Prostate gland (tissue), 2 donors: ENCODE measurements around the gene SCN5A.

Source experiments
- POLR2A ChIP-seq: fragments of 450-650 bp; IDR thresholded peaks from one replicate; pipeline ENCODE4 v1.6.1; 2016; ENCODE audit warnings: antibody characterized with exemption, mild to moderate bottlenecking
- TF ChIP-seq, protein P1 (sequence below), 4 experiments: fragments of 200-600 bp in 2 of 4; fragments of 450-650 bp in 2 of 4; sonication (generic) in 2 of 4; IDR thresholded peaks; 1 replicate in 3 of 4; 2 replicates in 1 of 4; pipeline ENCODE4 v1.5.1; 2016 to 2019; ENCODE audit warnings: antibody characterized with exemption in 4 of 4, mild to moderate bottlenecking in 2 of 4, moderate library complexity in 2 of 4

DNA sequence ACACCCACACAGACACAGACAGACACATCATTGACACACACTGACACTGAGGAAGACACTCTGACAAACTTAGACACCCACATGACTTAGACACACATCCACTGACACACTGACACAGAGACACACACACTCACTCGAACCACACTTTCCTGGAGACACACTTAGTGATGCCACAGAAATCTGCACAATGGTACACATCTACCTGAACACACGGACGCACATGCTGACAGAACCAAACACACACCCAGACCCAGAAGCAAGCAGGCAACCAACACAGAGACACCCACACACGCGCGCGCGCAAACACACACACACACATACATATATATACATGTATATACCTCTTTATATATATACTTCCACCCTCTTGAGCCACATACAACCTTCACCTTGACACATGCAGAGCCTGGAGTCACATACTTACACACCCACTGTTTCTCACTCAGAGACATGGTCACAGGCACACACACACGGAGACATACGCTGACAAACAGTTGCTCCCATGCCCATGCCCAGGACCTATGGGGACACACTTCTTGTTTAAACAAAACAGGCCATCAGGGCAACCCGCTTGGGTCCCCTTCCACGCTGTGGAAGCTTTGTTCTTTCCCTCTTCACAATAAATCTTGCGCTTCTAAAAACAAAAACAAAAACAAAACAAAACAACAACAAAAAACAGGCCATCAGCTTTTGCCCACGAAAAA is 913 bp upstream of the SCN5A start:
- TF ChIP-seq POLR2A = no peak
- TF ChIP-seq, protein P1, sequence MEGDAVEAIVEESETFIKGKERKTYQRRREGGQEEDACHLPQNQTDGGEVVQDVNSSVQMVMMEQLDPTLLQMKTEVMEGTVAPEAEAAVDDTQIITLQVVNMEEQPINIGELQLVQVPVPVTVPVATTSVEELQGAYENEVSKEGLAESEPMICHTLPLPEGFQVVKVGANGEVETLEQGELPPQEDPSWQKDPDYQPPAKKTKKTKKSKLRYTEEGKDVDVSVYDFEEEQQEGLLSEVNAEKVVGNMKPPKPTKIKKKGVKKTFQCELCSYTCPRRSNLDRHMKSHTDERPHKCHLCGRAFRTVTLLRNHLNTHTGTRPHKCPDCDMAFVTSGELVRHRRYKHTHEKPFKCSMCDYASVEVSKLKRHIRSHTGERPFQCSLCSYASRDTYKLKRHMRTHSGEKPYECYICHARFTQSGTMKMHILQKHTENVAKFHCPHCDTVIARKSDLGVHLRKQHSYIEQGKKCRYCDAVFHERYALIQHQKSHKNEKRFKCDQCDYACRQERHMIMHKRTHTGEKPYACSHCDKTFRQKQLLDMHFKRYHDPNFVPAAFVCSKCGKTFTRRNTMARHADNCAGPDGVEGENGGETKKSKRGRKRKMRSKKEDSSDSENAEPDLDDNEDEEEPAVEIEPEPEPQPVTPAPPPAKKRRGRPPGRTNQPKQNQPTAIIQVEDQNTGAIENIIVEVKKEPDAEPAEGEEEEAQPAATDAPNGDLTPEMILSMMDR (IDR thresholded peaks at IDR 0.05) = no peak
